Breast epithelium (tissue), 4 donors: Measurements from ENCODE around the gene MYO19. TPM values are rescaled to one million over a fixed set of nuclear protein-coding genes. Genes with fewer than 3 reads are reported as not detected.

Experiments
- DNase-seq, 2 donors: peaks; one replicate each; pipeline ENCODE4 v3.0.0-alpha.2; 2019; ENCODE audit warnings: low spot score in 2 of 2
- H3K27ac ChIP-seq, 2 donors: fragments of 200-600 bp; sonication (generic) in 1 of 2; one replicate each; pipeline ENCODE4 v1.5.1; 2016 to 2019; ENCODE audit warnings: mild to moderate bottlenecking in 1 of 2
- H3K27me3 ChIP-seq, 2 donors: fragments of 200-600 bp; sonication (generic) in 1 of 2; one replicate each; pipeline versions ENCODE4 v1.5.1 to v1.6.0; 2017 to 2019; ENCODE audit warnings: control low read depth in 1 of 2, mild to moderate bottlenecking in 1 of 2
- H3K36me3 ChIP-seq: fragments of 200-600 bp; one replicate; pipeline ENCODE4 v1.5.1; 2019
- H3K4me1 ChIP-seq, 2 donors: fragments of 200-600 bp; sonication (generic); one replicate each; pipeline ENCODE4 v1.5.1; 2016 to 2019; ENCODE audit warnings: control low read depth in 1 of 2
- H3K4me3 ChIP-seq, 3 donors: fragments of 200-600 bp; sonication (generic); 1 replicate in 2 of 3; 2 replicates in 1 of 3; pipeline ENCODE4 v1.5.1; 2016 to 2019; ENCODE audit warnings: mild to moderate bottlenecking in 3 of 3, moderate library complexity in 2 of 3
- H3K9me3 ChIP-seq, 2 donors: fragments of 200-600 bp; sonication (generic) in 1 of 2; one replicate each; pipeline ENCODE4 v1.5.1; 2016 to 2019; ENCODE audit warnings: control low read depth in 1 of 2
- CTCF ChIP-seq, 3 donors: fragments of 450-650 bp; IDR thresholded peaks; one replicate each; pipeline ENCODE4 v1.5.1; 2016 to 2017; ENCODE audit warnings: antibody characterized with exemption in 3 of 3, mild to moderate bottlenecking in 3 of 3, moderate library complexity in 3 of 3
- POLR2A ChIP-seq: fragments of 450-650 bp; IDR thresholded peaks from one replicate; pipeline ENCODE4 v1.6.1; 2016; ENCODE audit warnings: antibody characterized with exemption, mild to moderate bottlenecking, moderate library complexity
- POLR2AphosphoS5 ChIP-seq, 3 donors: sonication (generic); formaldehyde crosslinking; IDR thresholded peaks; one replicate each; pipeline ENCODE4 v1.6.1; 2017; ENCODE audit warnings: antibody characterized with exemption in 3 of 3
- intact Hi-C: fragments of 100-400 bp; cut with DNase I; formaldehyde crosslinking; loops from one replicate; pipeline ENCODE4 v1.15.1; 2023; ENCODE audit warnings: low total_unique reads
- total RNA-seq, 3 donors: library from RNA; depleted of rRNA; stranded (reverse); fragments of >200 nt; gene quantifications; one replicate each; pipeline ENCODE4 v1.1.0, GENCODE V29; 2016

MYO19 gene
- total RNA-seq, 3 donors from 2014 or later = 28.6 to 86.9 (median 71.3) TPM

GRCh38 chr17:36506249-36506826 is 28.3 kb downstream of the MYO19 start:
- Histone ChIP-seq H3K4me1 (no peaks in the 10 kb centered on the region), H3K36me3 (no peaks in the 10 kb centered on the region), H3K27me3 (no peaks in the 10 kb centered on the region), H3K27ac (no peak overlapping the region), H3K9me3 (no peaks in the 10 kb centered on the region), H3K4me3 (no peak overlapping the region)
- no peak for DNase-seq
- intact Hi-C loops = no loop called here
- TF ChIP-seq POLR2A (no peak), POLR2AphosphoS5 (IDR thresholded peaks at IDR 0.05) (no peak), CTCF (IDR thresholded peaks at IDR 0.05) (no peak)

GRCh38 chr17:36505171-36505570 is 29.5 kb downstream of the MYO19 start:
- TF ChIP-seq CTCF (IDR thresholded peaks at IDR 0.05) (no peak), POLR2A (no peak), POLR2AphosphoS5 (IDR thresholded peaks at IDR 0.05) (no peak)
- Histone ChIP-seq H3K27me3 (no peaks in the 10 kb centered on the region), H3K27ac (no peak overlapping the region), H3K4me3 (no peak overlapping the region), H3K36me3 (no peaks in the 10 kb centered on the region), H3K9me3 (no peaks in the 10 kb centered on the region), H3K4me1 (no peaks in the 10 kb centered on the region)
- no peak for DNase-seq
- intact Hi-C loops = no loop called here

GRCh38 chr17:36504156-36504545 is 30.5 kb downstream of the MYO19 start:
- Histone ChIP-seq H3K27ac (no peak overlapping the region), H3K4me3 (no peak overlapping the region), H3K36me3 (no peaks in the 10 kb centered on the region), H3K4me1 (no peaks in the 10 kb centered on the region), H3K9me3 (no peaks in the 10 kb centered on the region), H3K27me3 (no peaks in the 10 kb centered on the region)
- intact Hi-C loops = no loop called here
- no peak for DNase-seq
- no peak for TF ChIP-seq POLR2AphosphoS5 (IDR thresholded peaks at IDR 0.05)
- no peak for TF ChIP-seq CTCF (IDR thresholded peaks at IDR 0.05)
- no peak for TF ChIP-seq POLR2A

DNA sequence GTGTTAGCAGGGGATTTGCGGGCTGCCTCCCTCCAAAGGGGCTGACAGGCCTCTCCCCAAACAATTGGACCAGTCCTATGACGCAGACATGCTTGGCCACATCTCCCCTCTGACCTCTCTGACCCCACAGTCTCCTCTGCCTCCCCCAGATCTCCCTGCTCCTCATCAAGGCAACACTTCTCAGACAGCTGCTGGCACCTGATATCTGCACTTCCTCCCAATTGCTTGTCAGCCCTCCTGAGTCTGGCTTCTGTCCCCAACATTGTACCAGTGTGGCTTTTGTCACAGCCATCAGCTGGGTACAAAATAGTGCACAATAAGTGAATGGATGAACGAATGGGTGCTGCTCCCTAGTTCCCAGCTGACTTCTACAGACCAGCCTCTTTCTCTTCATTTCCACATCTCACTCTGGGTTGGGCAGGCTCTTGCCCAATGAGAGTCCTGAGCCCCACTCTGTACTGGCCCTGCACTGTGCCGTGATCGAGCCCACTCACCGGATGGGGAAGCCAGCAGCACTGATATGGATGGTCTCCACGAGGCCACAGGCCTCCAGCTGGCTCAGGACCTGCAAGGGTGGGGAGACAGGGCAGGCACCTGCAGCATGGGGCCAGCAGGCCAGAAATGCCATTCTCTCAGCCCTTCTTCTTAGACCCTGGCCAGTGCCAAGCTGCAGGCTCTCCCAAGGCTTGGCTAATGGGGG is 31.1 kb downstream of the MYO19 start:
- no peak for TF ChIP-seq CTCF (IDR thresholded peaks at IDR 0.05)
- TF ChIP-seq POLR2A = no peak
- TF ChIP-seq POLR2AphosphoS5 (IDR thresholded peaks at IDR 0.05) = no peak
- no peaks in the 10 kb centered on the region for H3K36me3 ChIP-seq

DNA sequence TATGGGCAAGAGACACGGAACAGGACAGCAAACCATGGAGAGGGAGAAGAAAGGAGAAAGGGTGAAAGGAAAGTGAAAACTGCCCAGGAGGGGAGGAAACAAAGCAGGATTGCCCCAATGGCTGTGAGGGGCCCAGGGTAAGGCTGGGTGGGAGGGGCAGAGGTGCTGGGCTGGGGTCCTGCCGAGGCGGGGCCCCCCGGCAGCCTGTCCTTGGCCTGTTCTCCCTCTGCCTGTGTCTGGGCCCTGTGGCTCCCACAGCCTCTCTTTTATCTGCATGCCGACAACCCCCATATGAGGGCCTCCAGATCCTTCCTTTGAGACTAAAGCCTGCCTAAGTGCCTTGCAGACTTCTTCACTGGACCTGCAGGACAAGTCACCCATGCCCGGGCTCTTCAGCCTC is 32.7 kb downstream of the MYO19 start:
- no peak overlapping the region for H3K27ac ChIP-seq
- intact Hi-C loops = no loop called here
- DNase-seq = no peak
- no peaks in the 10 kb centered on the region for H3K9me3 ChIP-seq
- no peak overlapping the region for H3K4me3 ChIP-seq
- no peaks in the 10 kb centered on the region for H3K27me3 ChIP-seq
- H3K36me3 ChIP-seq = peaks cover 4% of the 10 kb centered on the region
- H3K4me1 ChIP-seq = no peaks in the 10 kb centered on the region
- TF ChIP-seq CTCF (IDR thresholded peaks at IDR 0.05) (no peak), POLR2A (no peak), POLR2AphosphoS5 (IDR thresholded peaks at IDR 0.05) (no peak)

More for the DNA sequence above, 31.1 kb downstream of the MYO19 start:
- Histone ChIP-seq H3K9me3 (no peaks in the 10 kb centered on the region), H3K27ac (no peak overlapping the region), H3K27me3 (no peaks in the 10 kb centered on the region), H3K4me1 (no peaks in the 10 kb centered on the region), H3K4me3 (no peak overlapping the region)
- intact Hi-C loops = no loop called here
- no peak for DNase-seq
